A549 treated with GW870086 at 1 μM for 4 hours (cell line): ENCODE measurements around the gene ANXA2. TPM values are rescaled to one million over a fixed set of nuclear protein-coding genes. Genes with fewer than 3 reads are reported as not detected.

Experiments
- total RNA-seq: library from RNA; stranded (reverse); fragments of 200-300 nt; extraction: Qiagen RNA extraction; gene quantifications from 5 replicates; pipeline ENCODE4 v1.2.3, GENCODE V29; 2022; ENCODE audit warnings: low read depth

The ANXA2 gene
- 5,148 to 5,898 TPM (median 5,154 TPM) in 5 replicates for total RNA-seq

GRCh38 chr15:60397772-60398445, at the start of gene ANXA2:
Gene ANXA2, minus strand, starts transcription at chr15:60397986. Its CDS starts 11,911 bp downstream, at chr15:60386075.

Other genes starting within 250 kb of the ANXA2 start
- 33.2 to 39.4 TPM (median 35.9 TPM) in 5 replicates for gene ICE2, start 81.2 kb upstream of the ANXA2 start, total RNA-seq